SU-DHL-6 (cell line): ENCODE results near the gene VPS35L.

Source experiments
- H2AFZ ChIP-seq: fragments of 200-600 bp; sonication (generic); 2 replicates; pipeline ENCODE4 v1.6.1; 2014; ENCODE audit warnings: low read depth, mild to moderate bottlenecking, moderate library complexity, mixed read lengths, antibody characterized with exemption, low read length; ENCODE audit not compliant: severe bottlenecking
- H3F3A ChIP-seq: fragments of 200-600 bp; shearing (Covaris generic); 2 replicates; pipeline ENCODE4 v1.6.0; 2016; ENCODE audit warnings: antibody characterized with exemption, mild to moderate bottlenecking; ENCODE audit not compliant: insufficient read depth
- H3K27ac ChIP-seq: fragments of 200-600 bp; sonication (generic); 2 replicates; pipeline ENCODE4 v1.5.1; 2016; ENCODE audit warnings: low read depth, mild to moderate bottlenecking, low read length, moderate library complexity, mixed read lengths
- H3K27me3 ChIP-seq: fragments of 200-600 bp; sonication (generic), shearing (Covaris generic); 2 replicates; pipeline ENCODE4 v1.6.0; 2014; ENCODE audit warnings: mild to moderate bottlenecking, low read length
- H3K36me3 ChIP-seq: fragments of 200-600 bp; sonication (generic); 2 replicates; pipeline ENCODE4 v1.6.1; 2014; ENCODE audit warnings: mild to moderate bottlenecking, low read length, mixed read lengths
- H3K4me2 ChIP-seq: fragments of 300-600, 200-600 bp; shearing (Covaris generic), sonication (generic); 2 replicates; pipeline ENCODE4 v1.6.0; 2014; ENCODE audit warnings: low read length, low read depth, mild to moderate bottlenecking; ENCODE audit not compliant: poor library complexity, severe bottlenecking
- H3K4me3 ChIP-seq: fragments of 200-600 bp; sonication (generic); 2 replicates; pipeline ENCODE4 v1.5.1; 2014; ENCODE audit warnings: antibody characterized with exemption, low read length, mild to moderate bottlenecking, mixed read lengths; ENCODE audit not compliant: insufficient read depth, poor library complexity, severe bottlenecking
- H3K79me2 ChIP-seq: fragments of 200-600 bp; sonication (generic); 2 replicates; pipeline ENCODE4 v1.6.1; 2014; ENCODE audit warnings: mild to moderate bottlenecking, low read length, moderate library complexity; ENCODE audit not compliant: insufficient read depth
- H3K9ac ChIP-seq: fragments of 200-600 bp; sonication (generic); 2 replicates; pipeline ENCODE4 v1.7.0; 2014; ENCODE audit warnings: mild to moderate bottlenecking, low read length
- H3K9me2 ChIP-seq: fragments of 200-600 bp; sonication (generic); replicated peaks from 2 replicates; pipeline ENCODE4 v1.6.1; 2014; ENCODE audit warnings: low read length; ENCODE audit not compliant: insufficient read depth
- H3K9me3 ChIP-seq: fragments of 200-600 bp; sonication (generic); 2 replicates; pipeline ENCODE4 v1.6.1; 2014; ENCODE audit warnings: low read length, mixed read lengths; ENCODE audit not compliant: insufficient read depth
- H4K20me1 ChIP-seq: fragments of 200-600 bp; sonication (generic); 2 replicates; pipeline ENCODE4 v1.6.1; 2014; ENCODE audit warnings: low read depth, mild to moderate bottlenecking, antibody characterized with exemption, low read length, moderate library complexity, mixed read lengths
- CTCF ChIP-seq: fragments of 200-600 bp; sonication (generic); IDR thresholded peaks from one replicate; pipeline ENCODE4 v1.5.1; 2017; ENCODE audit warnings: antibody characterized with exemption, mild to moderate bottlenecking, low read length, moderate library complexity; ENCODE audit not compliant: insufficient read depth, poor library complexity, severe bottlenecking
- EZH2phosphoT487 ChIP-seq: fragments of 200-600 bp; sonication (generic), shearing (Covaris generic); conservative IDR thresholded peaks from 2 replicates; pipeline ENCODE4 v1.6.1; 2018; ENCODE audit warnings: mild to moderate bottlenecking, antibody characterized with exemption, low read length, moderate library complexity, mixed read lengths

The VPS35L gene

GRCh38 chr16:19605701-19606100 is 50.2 kb downstream of the VPS35L start:
- Histone ChIP-seq H2AFZ (no peak overlapping the region), H3K4me3 (no peak overlapping the region), H3K9me3 (no peaks in the 10 kb centered on the region), H3K79me2 (no peaks in the 10 kb centered on the region), H3K27me3 (no peaks in the 10 kb centered on the region), H3K36me3 (no peaks in the 10 kb centered on the region), H3K4me2 (no peak overlapping the region), H3K9me2 (no peaks in the 10 kb centered on the region), H4K20me1 (no peaks in the 10 kb centered on the region), H3K27ac (no peak overlapping the region), H3F3A (no peaks in the 10 kb centered on the region), H3K9ac (no peak overlapping the region)
- no peak for TF ChIP-seq CTCF
- no peak for TF ChIP-seq EZH2phosphoT487

- H3K9me2 ChIP-seq: no peaks in the 10 kb centered on the region
- no peaks in the 10 kb centered on the region for H4K20me1 ChIP-seq
- no peak overlapping the region for H3K4me2 ChIP-seq
- H3K9me3 ChIP-seq: no peaks in the 10 kb centered on the region
- no peaks in the 10 kb centered on the region for H3K27me3 ChIP-seq
- no peaks in the 10 kb centered on the region for H3K79me2 ChIP-seq
- H3F3A ChIP-seq: no peaks in the 10 kb centered on the region
- no peaks in the 10 kb centered on the region for H3K36me3 ChIP-seq
- no peak overlapping the region for H2AFZ ChIP-seq
- no peak overlapping the region for H3K27ac ChIP-seq
- H3K4me3 ChIP-seq: no peak overlapping the region
- H3K9ac ChIP-seq: no peak overlapping the region
- TF ChIP-seq EZH2phosphoT487: no peak
- no peak for TF ChIP-seq CTCF
Observed at GRCh38 chr16:19607616-19608280, 52.2 kb downstream of the VPS35L start.

- Histone ChIP-seq H3K27me3 (no peaks in the 10 kb centered on the region), H3K36me3 (no peaks in the 10 kb centered on the region), H3F3A (no peaks in the 10 kb centered on the region), H2AFZ (no peak overlapping the region), H3K79me2 (no peaks in the 10 kb centered on the region), H3K27ac (no peak overlapping the region), H3K4me2 (no peak overlapping the region), H3K9me2 (no peaks in the 10 kb centered on the region), H3K9me3 (no peaks in the 10 kb centered on the region), H3K9ac (no peak overlapping the region), H3K4me3 (no peak overlapping the region), H4K20me1 (no peaks in the 10 kb centered on the region)
- TF ChIP-seq CTCF (no peak), EZH2phosphoT487 (no peak)
Observed at GRCh38 chr16:19609359-19609758, 53.9 kb downstream of the VPS35L start.
